AG09309 (cell line): ENCODE measurements around the gene SLC35C1.

Source experiments
- DNase-seq: peaks from one replicate; pipeline ENCODE4 v3.0.0-alpha.2; 2010; ENCODE audit warnings: low read depth
- H3K4me3 ChIP-seq: 2 replicates; pipeline ENCODE4 v1.5.1; 2011; ENCODE audit warnings: mild to moderate bottlenecking, low read depth, low read length, moderate library complexity; ENCODE audit not compliant: control insufficient read depth
- TF ChIP-seq, protein P1 (sequence below): IDR thresholded peaks from 2 replicates; pipeline ENCODE4 v1.5.1; 2011; ENCODE audit warnings: mild to moderate bottlenecking, low read depth, low read length, inconsistent platforms; ENCODE audit not compliant: insufficient read depth, control insufficient read depth; ENCODE audit errors: missing control alignments

Gene SLC35C1

DNA sequence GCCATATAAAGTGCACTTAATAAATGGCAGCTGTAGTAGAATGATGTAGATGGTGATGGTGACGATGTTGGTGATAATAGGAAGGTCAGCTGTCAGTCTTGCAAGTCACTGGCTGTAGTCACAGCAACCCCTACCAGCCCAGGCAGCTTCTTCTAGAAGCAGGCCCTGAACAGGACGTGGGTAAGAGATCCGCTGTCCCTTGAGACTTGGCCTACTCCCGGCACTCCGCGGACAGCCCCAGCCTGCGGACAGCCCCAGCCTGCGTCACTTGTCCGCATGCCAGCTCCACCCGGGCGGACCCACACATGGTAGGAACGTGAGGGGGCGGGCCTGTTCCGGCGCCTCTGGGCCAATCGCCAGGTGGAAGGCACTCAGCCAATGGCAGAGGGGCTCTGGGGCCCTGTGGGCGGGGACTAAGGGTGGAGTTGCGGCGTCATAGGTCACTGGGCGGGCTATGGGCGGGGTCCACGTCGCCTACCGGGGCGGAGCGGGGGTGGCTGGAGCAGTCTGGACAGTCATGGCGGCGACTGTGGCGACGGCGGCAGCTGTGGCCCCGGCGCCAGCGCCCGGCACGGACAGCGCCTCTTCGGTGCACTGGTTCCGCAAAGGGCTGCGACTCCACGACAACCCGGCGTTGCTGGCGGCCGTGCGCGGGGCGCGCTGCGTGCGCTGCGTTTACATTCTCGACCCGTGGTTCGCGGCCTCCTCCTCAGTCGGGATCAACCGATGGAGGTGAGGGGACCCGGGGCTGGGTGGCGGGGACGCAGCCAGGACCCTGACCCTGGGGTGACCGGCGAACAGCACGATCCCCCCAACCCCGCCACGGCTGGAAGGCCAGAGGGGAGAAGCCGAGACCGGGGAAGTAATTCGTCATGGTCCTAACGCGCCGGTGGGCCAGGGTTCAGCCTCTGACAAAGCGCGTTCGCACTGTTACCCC is 42.3 kb downstream of the SLC35C1 start, which contains the start of gene CRY2:
Gene CRY2 (plus strand): TSS at position 502 of the 937 bp plus-strand sequence. CDS start 16 bp downstream, at position 518.
- peak; percentile 91 for DNase-seq
- TF ChIP-seq, protein P1, sequence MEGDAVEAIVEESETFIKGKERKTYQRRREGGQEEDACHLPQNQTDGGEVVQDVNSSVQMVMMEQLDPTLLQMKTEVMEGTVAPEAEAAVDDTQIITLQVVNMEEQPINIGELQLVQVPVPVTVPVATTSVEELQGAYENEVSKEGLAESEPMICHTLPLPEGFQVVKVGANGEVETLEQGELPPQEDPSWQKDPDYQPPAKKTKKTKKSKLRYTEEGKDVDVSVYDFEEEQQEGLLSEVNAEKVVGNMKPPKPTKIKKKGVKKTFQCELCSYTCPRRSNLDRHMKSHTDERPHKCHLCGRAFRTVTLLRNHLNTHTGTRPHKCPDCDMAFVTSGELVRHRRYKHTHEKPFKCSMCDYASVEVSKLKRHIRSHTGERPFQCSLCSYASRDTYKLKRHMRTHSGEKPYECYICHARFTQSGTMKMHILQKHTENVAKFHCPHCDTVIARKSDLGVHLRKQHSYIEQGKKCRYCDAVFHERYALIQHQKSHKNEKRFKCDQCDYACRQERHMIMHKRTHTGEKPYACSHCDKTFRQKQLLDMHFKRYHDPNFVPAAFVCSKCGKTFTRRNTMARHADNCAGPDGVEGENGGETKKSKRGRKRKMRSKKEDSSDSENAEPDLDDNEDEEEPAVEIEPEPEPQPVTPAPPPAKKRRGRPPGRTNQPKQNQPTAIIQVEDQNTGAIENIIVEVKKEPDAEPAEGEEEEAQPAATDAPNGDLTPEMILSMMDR, result no peak
- peak within 1 kb of the TSS; percentile 99 for H3K4me3 ChIP-seq

- H3K4me3 ChIP-seq, result peak overlapping the region; percentile 99
- DNase-seq, result peak; percentile 25
- TF ChIP-seq, protein P1, result peak; percentile 31
Observed at GRCh38 chr11:45847911-45848316, 43.0 kb downstream of the SLC35C1 start.

DNA sequence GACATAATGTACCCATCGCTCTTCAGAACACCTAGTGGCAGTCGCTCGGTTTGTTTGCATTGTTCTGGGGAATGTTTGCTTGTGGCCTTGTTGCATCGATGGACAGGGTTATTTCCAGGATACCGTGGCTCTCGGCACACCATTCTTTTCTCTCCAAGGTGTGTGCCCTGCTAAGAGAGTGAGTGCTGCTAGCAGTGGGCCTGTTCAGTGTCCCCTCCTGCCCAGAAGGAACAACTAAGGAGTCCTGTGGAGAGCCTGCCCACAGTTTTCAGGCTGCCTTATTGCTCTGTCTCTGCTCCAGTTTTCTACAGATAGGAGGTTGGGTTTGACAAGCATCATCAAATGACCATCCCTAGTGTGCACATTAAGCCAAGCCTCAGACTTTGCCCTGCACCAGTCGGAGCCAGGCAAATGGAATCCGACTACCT is 43.7 kb downstream of the SLC35C1 start:
- DNase-seq, result no peak
- peak overlapping the region; percentile 99 for H3K4me3 ChIP-seq
- TF ChIP-seq, protein P1, result no peak

GRCh38 chr11:45850446-45850845 is 45.5 kb downstream of the SLC35C1 start:
- H3K4me3 ChIP-seq, result no peak overlapping the region
- TF ChIP-seq, protein P1, result no peak
- DNase-seq, result no peak

DNA sequence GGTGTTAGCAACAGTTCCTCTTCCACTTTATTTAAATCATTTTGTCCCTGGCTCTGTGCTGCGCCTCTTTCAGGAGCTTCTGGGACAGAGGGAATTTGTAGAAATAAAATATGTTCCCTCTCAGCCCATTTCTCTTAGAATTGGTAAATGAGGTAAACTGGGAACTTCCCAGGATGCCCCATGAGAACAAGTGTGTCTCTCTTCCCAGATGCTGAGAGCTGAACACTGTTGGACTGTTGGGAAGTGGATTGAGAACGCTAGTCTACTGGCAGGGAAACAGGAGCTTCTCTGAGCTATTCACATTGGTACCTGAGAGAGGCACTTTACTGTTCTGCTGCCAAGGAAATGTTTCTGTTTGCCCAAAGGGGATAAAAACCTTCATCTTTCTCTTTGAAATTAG is 46.3 kb downstream of the SLC35C1 start:
- DNase-seq, result no peak
- TF ChIP-seq, protein P1, result no peak
- no peak overlapping the region for H3K4me3 ChIP-seq

- DNase-seq, result no peak
- H3K4me3 ChIP-seq, result no peak overlapping the region
- TF ChIP-seq, protein P1, result no peak
Observed at GRCh38 chr11:45852018-45852711, 47.2 kb downstream of the SLC35C1 start.
